Measurements from ENCODE around the gene SLAMF7. TPM values are rescaled to one million over a fixed set of nuclear protein-coding genes. Genes with fewer than 3 reads are reported as not detected.

SLAMF7 gene
- total RNA-seq = 0.11 TPM in 1 of 2 replicates, not detected in the other

GRCh38 chr1:160739098-160739511, at the start of gene SLAMF7:
TSS of gene SLAMF7 (plus strand) at chr1:160739247. CDS start at chr1:160739302, 55 bp downstream.

GRCh38 chr1:160711602-160712311, 27.3 kb upstream of the SLAMF7 start, which contains the start of gene CD48:
TSS of gene CD48 (minus strand) at chr1:160711822. CDS start at chr1:160711763, 59 bp downstream.

GRCh38 chr1:160795951-160796383, 56.9 kb downstream of the SLAMF7 start, which contains the start of gene LY9:
TSS of gene LY9 (plus strand) at chr1:160796174. CDS start at chr1:160796188, 14 bp downstream.

Other genes with a start within 250 kb of the SLAMF7 start
- gene SLAMF6, start 216.0 kb upstream of the SLAMF7 start, total RNA-seq = not detected in 2 replicates
- 0.39 TPM in 1 of 2 replicates, not detected in the other for gene CD84, start 159.8 kb upstream of the SLAMF7 start, total RNA-seq
- gene SLAMF1, start 92.2 kb upstream of the SLAMF7 start, total RNA-seq = not detected in 2 replicates
- gene CD48, start 27.4 kb upstream of the SLAMF7 start, total RNA-seq = not detected in 2 replicates
- not detected in 2 replicates for gene LY9, start 56.9 kb downstream of the SLAMF7 start, total RNA-seq
- gene CD244, start 123.6 kb downstream of the SLAMF7 start, total RNA-seq = not detected in 2 replicates
- 0.79 TPM in 1 of 2 replicates, not detected in the other for gene ITLN1, start 145.9 kb downstream of the SLAMF7 start, total RNA-seq
- gene ITLN2, start 215.6 kb downstream of the SLAMF7 start, total RNA-seq = not detected in 2 replicates